ES-I3 (cell line): ENCODE data around the gene RALB.
"Not testable (repeated sequence)": the region's sequence is repeated elsewhere in the genome, so short reads cannot be mapped to it uniquely, and the experiment has no call there.

ENCODE experiments used
- H3K36me3 ChIP-seq: 2 replicates; pipeline ENCODE4 v1.6.1; 2013; ENCODE audit warnings: mild to moderate bottlenecking, low read length, control low read depth, moderate library complexity; ENCODE audit not compliant: insufficient read depth
- H3K4me1 ChIP-seq: 2 replicates; pipeline ENCODE4 v1.6.1; 2013; ENCODE audit warnings: mild to moderate bottlenecking, control low read depth, low read length; ENCODE audit not compliant: insufficient read depth
- H3K9ac ChIP-seq: 2 replicates; pipeline ENCODE4 v1.6.1; 2013; ENCODE audit warnings: low read depth, mild to moderate bottlenecking, low read length, moderate library complexity
- H3K9me3 ChIP-seq: 2 replicates; pipeline ENCODE4 v1.6.1; 2013; ENCODE audit warnings: mild to moderate bottlenecking, low read length, moderate library complexity; ENCODE audit not compliant: control insufficient read depth, insufficient read depth

The RALB gene

GRCh38 chr2:120298173-120298835 is 45.7 kb downstream of the RALB start:
- peaks cover 5% of the 10 kb centered on the region; the same call in 1 of the 2 replicates for H3K4me1 ChIP-seq
- no peak overlapping the region for H3K9ac ChIP-seq
- no peaks in the 10 kb centered on the region; the same call in 1 of the 2 replicates for H3K36me3 ChIP-seq
- H3K9me3 ChIP-seq: no peaks in the 10 kb centered on the region

DNA sequence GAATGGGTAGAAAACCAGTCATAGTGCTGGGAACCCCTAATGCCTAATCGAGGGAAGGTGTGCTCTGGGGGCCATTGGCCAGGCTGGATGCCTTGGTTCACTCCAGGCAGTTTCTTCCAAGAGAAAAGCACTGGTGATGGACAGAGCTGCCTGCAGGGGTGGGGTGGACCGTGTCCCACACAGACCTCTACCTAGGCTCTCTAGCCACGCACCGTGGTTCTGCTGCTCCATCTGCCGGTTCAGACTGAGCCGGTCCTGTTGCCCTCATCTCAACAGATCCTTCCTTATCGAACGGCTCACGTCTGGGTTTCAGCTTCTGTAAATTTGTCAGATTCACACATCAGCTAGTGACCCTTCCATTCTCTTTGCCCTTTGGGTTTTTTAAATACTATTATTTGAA is 46.4 kb downstream of the RALB start:
- Histone ChIP-seq H3K36me3 (no peaks in the 10 kb centered on the region; the same call in 1 of the 2 replicates), H3K9me3 (no peaks in the 10 kb centered on the region), H3K4me1 (no peaks in the 10 kb centered on the region), H3K9ac (no peak overlapping the region)

DNA sequence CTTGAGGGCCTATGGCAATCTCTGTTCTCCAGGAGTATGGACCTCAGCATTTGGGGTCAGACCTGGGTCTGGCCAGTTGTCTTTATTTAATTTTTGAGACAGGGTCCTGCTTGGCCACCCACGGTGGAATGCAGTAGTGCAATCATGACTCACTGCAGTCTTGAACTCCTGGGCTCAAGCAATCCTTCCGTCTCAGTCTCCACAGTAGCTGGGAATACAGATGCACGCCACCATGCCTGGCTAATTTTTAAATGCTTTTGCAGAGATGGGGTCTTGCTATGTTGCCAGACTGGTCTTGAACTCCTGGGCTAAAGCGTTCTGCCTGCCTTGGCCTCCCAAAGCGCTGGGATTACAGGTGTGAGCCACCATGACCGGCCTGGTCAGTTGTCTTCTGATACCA is 46.9 kb downstream of the RALB start:
- no peaks in the 10 kb centered on the region for H3K9me3 ChIP-seq
- no peaks in the 10 kb centered on the region; the same call in 1 of the 2 replicates for H3K36me3 ChIP-seq
- no peaks in the 10 kb centered on the region for H3K4me1 ChIP-seq
- no peak overlapping the region for H3K9ac ChIP-seq

- Histone ChIP-seq H3K4me1 (no peaks in the 10 kb centered on the region), H3K9ac (no peak overlapping the region), H3K36me3 (no peaks in the 10 kb centered on the region; the same call in none of the 2 replicates), H3K9me3 (no peaks in the 10 kb centered on the region)
These were observed 47.7 kb downstream of the RALB start for GRCh38 chr2:120300385-120300784.

- Histone ChIP-seq H3K4me1 (no peaks in the 10 kb centered on the region), H3K9me3 (no peaks in the 10 kb centered on the region), H3K36me3 (peaks cover 4% of the 10 kb centered on the region), H3K9ac (no peak overlapping the region)
These were observed 48.6 kb downstream of the RALB start for GRCh38 chr2:120301284-120301683.

- no peaks in the 10 kb centered on the region for H3K9me3 ChIP-seq
- peaks cover 4% of the 10 kb centered on the region for H3K36me3 ChIP-seq
- H3K4me1 ChIP-seq: no peaks in the 10 kb centered on the region
- no peak overlapping the region for H3K9ac ChIP-seq
These were observed 49.6 kb downstream of the RALB start for GRCh38 chr2:120302301-120302700.

DNA sequence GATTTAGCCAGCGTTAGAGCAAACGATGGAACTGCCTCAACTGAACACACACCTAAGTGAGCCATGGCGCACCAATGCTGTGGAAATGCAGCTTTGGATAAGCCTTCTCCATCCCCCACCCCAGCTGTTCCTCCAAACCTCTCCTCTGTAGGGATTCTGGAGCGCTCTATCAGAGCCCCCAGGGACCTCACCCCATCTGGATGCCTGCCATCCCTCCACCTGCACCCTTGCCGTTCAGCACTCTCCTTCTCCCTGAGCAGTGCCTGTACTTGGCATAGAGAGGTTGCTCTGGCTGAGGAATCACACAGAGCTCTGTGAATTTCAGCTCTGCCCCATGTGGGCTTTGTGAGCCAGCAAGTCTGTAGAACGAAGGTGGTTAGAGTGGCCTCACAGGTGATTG is 50.5 kb downstream of the RALB start:
- Histone ChIP-seq H3K36me3 (peaks cover 4% of the 10 kb centered on the region; the same call in 1 of the 2 replicates), H3K4me1 (no peaks in the 10 kb centered on the region), H3K9me3 (no peaks in the 10 kb centered on the region), H3K9ac (no peak overlapping the region)

- peaks cover 4% of the 10 kb centered on the region; the same call in 1 of the 2 replicates for H3K36me3 ChIP-seq
These were observed 52.6 kb downstream of the RALB start for GRCh38 chr2:120305296-120305695.

GRCh38 chr2:120305937-120306490 is 53.4 kb downstream of the RALB start:
- 0 out of 2 replicates have a peak, but pooled peaks cover 4% of the 10 kb centered on the region for H3K4me1 ChIP-seq
- H3K9me3 ChIP-seq: no peaks in the 10 kb centered on the region
- H3K36me3 ChIP-seq: peaks cover 4% of the 10 kb centered on the region; the same call in 1 of the 2 replicates
- no peak overlapping the region for H3K9ac ChIP-seq

More at GRCh38 chr2:120305296-120305695, 52.6 kb downstream of the RALB start:
- Histone ChIP-seq H3K9ac (no peak overlapping the region), H3K9me3 (no peaks in the 10 kb centered on the region), H3K4me1 (0 out of 2 replicates have a peak, but pooled peaks cover 2% of the 10 kb centered on the region)

DNA sequence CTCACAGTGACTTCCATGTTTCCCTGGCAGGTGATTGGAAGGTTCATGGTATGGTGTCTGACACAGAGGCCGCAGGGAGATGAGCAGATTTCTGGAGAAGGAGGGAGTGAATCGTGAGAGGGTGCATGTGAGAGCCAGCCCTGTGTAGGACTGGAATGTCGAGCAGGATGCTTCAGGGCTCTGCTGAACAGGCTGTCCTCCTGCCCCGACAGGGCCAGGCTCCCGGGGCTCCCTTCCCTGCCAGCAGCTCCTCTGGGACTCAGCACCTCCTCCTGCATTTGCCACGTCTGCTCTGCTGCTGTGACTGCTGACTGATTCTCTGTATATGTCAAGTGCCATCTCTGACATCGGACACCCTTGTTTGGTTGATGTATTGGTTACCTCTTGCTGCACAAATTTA is 54.8 kb downstream of the RALB start:
- Histone ChIP-seq H3K9ac (no peak overlapping the region), H3K9me3 (no peaks in the 10 kb centered on the region), H3K4me1 (0 out of 2 replicates have a peak, but pooled peaks cover 4% of the 10 kb centered on the region), H3K36me3 (peaks cover 4% of the 10 kb centered on the region; the same call in 1 of the 2 replicates)

DNA sequence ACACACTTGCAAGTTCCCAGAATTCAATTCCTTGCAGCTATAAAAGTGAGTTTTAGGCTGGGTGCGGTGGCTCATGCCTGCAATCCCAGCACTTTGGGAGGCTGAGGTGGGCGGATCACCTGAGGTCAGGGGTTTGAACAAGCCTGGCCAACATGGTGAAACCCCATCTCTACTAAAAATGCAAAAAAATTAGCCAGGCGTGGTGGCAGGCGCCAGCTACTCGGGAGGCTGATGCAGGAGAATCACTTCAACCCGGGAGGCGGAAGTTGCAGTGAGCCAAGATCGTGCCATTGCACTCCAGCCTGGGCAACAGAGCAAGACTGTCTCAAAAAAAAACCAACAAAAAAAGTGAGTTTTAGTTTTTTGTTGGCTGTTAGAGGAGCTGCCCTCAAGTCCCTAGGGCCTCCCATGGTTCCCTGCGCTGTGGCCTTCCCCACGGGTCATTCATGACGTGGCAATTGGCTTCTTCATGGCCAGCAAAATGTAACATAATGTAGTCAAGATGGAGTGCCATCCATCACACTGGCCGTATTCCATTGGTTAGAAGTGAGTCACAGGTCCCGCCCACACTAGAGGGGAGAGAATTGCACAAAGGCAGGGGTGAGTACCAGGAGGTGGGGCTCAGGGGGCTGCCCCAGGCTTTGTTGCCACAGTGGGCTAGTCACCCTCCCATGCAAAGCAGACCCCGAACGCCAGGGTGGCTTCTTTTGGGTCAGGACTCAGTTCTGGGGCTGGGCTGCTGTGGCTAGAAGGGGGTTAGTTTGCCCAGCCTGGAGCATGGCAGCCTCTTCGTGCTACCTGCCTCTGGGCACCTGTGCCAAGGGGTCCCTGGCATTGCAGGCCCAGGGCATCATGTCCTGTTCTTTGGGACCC is 55.6 kb downstream of the RALB start:
- peaks cover 4% of the 10 kb centered on the region; the same call in 1 of the 2 replicates for H3K36me3 ChIP-seq
- no peaks in the 10 kb centered on the region for H3K9me3 ChIP-seq
- no peak overlapping the region for H3K9ac ChIP-seq
- 0 out of 2 replicates have a peak, but pooled peaks cover 4% of the 10 kb centered on the region for H3K4me1 ChIP-seq

- H3K9ac ChIP-seq: no peak overlapping the region
- H3K4me1 ChIP-seq: 0 out of 2 replicates have a peak, but pooled peaks cover 4% of the 10 kb centered on the region
- H3K9me3 ChIP-seq: no peaks in the 10 kb centered on the region
- peaks cover 4% of the 10 kb centered on the region; the same call in 1 of the 2 replicates for H3K36me3 ChIP-seq
These were observed 57.5 kb downstream of the RALB start for GRCh38 chr2:120310136-120310535.

DNA sequence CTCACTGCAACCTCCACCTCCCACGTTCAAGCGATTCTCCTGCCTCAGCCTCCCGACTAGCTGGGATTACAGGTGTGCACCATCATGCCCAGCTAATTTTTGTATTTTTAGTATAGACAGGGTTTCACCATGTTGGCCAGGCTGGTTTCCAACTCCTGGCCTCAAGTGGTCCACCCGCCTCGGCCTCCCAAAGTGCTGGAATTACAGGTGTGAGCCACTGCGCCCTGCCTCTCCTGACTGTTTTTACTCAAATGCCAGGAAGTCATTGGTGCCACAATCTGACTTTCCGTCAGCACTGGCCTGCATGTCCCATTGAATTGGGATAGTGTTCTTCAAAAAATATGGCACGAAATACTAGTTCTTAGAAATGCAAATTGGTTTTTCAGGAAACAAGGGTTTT is 58.2 kb downstream of the RALB start:
- H3K36me3 ChIP-seq, H3K4me1 ChIP-seq, H3K9ac ChIP-seq, H3K9me3 ChIP-seq: not testable (repeated sequence)

DNA sequence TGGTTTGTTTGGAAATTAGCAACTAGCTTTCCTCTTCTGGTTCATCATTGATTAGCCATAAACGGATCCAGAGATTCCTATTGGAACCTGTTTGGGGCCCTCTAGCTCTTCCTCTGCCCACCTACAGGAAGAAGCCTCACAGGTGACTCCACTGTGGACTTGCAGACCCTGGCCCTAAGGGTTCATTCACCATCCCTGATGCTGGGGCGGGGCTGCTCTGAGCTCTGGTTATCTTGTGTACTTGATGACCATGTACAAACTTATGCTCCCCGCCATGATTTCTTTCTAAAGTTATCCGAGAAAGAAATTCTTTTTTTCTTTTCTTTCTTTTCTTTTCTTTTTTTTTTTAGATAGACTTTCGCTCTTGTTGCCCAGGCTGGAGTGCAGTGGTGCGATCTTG is 59.4 kb downstream of the RALB start:
- H3K4me1 ChIP-seq: 0 out of 2 replicates have a peak, but pooled peaks cover 4% of the 10 kb centered on the region

More for the DNA sequence above, 59.4 kb downstream of the RALB start:
- no peak overlapping the region for H3K9ac ChIP-seq
- no peaks in the 10 kb centered on the region for H3K36me3 ChIP-seq
- H3K9me3 ChIP-seq: no peaks in the 10 kb centered on the region
